ENCODE data around the gene XRCC4. TPM values are rescaled to one million over a fixed set of nuclear protein-coding genes. Genes with fewer than 3 reads are reported as not detected.

Gene XRCC4
- total RNA-seq, 1 experiment from 2014 or later: 24.6 TPM

DNA sequence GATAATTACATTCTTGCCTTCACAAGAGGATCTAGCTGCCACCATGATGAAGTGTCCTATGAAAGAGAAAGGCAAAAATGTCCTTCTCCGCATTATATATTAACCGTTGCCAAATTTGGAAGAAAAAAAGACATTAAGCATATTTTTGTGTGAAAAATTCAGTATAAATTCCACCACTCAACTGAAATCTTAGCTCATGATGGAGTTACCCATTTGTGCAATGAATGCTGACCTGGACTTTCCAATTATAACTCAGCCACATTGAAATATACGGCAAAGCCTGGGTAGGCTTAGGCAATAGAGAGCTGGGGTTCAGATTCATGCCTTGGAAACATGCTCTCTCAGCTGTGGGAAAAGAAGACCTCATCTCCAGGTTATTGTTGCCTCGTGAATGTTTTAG, 322.9 kb downstream of the XRCC4 start (continued):
- TF ChIP-seq, protein P1, sequence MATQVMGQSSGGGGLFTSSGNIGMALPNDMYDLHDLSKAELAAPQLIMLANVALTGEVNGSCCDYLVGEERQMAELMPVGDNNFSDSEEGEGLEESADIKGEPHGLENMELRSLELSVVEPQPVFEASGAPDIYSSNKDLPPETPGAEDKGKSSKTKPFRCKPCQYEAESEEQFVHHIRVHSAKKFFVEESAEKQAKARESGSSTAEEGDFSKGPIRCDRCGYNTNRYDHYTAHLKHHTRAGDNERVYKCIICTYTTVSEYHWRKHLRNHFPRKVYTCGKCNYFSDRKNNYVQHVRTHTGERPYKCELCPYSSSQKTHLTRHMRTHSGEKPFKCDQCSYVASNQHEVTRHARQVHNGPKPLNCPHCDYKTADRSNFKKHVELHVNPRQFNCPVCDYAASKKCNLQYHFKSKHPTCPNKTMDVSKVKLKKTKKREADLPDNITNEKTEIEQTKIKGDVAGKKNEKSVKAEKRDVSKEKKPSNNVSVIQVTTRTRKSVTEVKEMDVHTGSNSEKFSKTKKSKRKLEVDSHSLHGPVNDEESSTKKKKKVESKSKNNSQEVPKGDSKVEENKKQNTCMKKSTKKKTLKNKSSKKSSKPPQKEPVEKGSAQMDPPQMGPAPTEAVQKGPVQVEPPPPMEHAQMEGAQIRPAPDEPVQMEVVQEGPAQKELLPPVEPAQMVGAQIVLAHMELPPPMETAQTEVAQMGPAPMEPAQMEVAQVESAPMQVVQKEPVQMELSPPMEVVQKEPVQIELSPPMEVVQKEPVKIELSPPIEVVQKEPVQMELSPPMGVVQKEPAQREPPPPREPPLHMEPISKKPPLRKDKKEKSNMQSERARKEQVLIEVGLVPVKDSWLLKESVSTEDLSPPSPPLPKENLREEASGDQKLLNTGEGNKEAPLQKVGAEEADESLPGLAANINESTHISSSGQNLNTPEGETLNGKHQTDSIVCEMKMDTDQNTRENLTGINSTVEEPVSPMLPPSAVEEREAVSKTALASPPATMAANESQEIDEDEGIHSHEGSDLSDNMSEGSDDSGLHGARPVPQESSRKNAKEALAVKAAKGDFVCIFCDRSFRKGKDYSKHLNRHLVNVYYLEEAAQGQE (IDR thresholded peaks at IDR 0.05; ENCODE audit: low read depth): no peak
- TF ChIP-seq CBX3 (IDR thresholded peaks at IDR 0.05; ENCODE audit: low read depth): no peak
- no peak for TF ChIP-seq ZNF274 (IDR thresholded peaks at IDR 0.05; ENCODE audit: low read depth, low read length)
- no peak for TF ChIP-seq JUND (IDR thresholded peaks at IDR 0.05)

DNA sequence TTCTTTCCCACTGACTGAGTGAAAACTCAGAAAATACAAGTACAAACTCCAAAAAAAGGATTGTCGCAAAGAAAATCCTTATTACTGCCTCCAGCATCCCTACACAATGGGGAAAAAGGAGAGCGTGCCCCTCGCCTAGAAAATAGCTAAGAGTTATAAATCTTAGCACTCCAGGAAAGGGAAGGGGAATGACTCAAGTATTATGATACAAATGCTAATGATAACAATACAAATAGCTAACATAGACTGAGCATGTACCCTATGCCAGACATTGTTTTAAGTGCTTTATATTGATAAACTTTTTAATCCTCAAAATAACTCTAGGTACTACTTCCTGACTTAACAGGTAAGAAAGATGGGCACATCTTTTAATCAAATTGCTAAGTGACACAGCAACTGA, 323.4 kb downstream of the XRCC4 start:
- no peak for ATAC-seq
- no peak for DNase-seq (ENCODE audit: low read depth, low spot score)

More for the DNA sequence above, 323.4 kb downstream of the XRCC4 start:
- Histone ChIP-seq H3K9me3 (ENCODE audit: control insufficient read depth in 1 of 2, insufficient read depth in 1 of 2, low read depth in 1 of 2, low read length in 2 of 2) (no peaks in the 10 kb centered on the region), H3K4me2 (ENCODE audit: low read length) (no peak overlapping the region), H3K4me3 (replicated peaks in 1 of 2; ENCODE audit: low read depth in 1 of 2, low read length in 2 of 2) (no peak overlapping the region), H3K9ac (ENCODE audit: low read length) (no peak overlapping the region), H4K20me1 (ENCODE audit: insufficient read depth) (no peaks in the 10 kb centered on the region), H3K27ac (ENCODE audit: low read depth, low read length) (no peak overlapping the region), H2AFZ (ENCODE audit: low read depth, low read length, poor library complexity, severe bottlenecking) (no peak overlapping the region), H3K4me1 (ENCODE audit: control insufficient read depth in 1 of 2, insufficient read depth in 2 of 2, low read length in 2 of 2) (no peaks in the 10 kb centered on the region), H3K79me2 (ENCODE audit: insufficient read depth, low read length) (no peaks in the 10 kb centered on the region), H3K27me3 (ENCODE audit: insufficient read depth, low read length) (no peaks in the 10 kb centered on the region), H3K36me3 (ENCODE audit: control insufficient read depth in 1 of 2, insufficient read depth in 2 of 2, low read length in 2 of 2) (no peaks in the 10 kb centered on the region), H3K9me2 (ENCODE audit: insufficient read depth) (no peaks in the 10 kb centered on the region)
- TF ChIP-seq EZH2phosphoT487 (IDR thresholded peaks at IDR 0.05; ENCODE audit: borderline replicate concordance): no peak
- no peak for TF ChIP-seq SP1 (IDR thresholded peaks at IDR 0.05; ENCODE audit: low read depth)
- TF ChIP-seq RAD21 (IDR thresholded peaks at IDR 0.05; ENCODE audit: low read depth): no peak
- TF ChIP-seq FOSL1 (IDR thresholded peaks at IDR 0.05; ENCODE audit: low read depth): no peak
- TF ChIP-seq, protein P2, sequence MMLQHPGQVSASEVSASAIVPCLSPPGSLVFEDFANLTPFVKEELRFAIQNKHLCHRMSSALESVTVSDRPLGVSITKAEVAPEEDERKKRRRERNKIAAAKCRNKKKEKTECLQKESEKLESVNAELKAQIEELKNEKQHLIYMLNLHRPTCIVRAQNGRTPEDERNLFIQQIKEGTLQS (IDR thresholded peaks at IDR 0.05): no peak
- TF ChIP-seq, protein P3, sequence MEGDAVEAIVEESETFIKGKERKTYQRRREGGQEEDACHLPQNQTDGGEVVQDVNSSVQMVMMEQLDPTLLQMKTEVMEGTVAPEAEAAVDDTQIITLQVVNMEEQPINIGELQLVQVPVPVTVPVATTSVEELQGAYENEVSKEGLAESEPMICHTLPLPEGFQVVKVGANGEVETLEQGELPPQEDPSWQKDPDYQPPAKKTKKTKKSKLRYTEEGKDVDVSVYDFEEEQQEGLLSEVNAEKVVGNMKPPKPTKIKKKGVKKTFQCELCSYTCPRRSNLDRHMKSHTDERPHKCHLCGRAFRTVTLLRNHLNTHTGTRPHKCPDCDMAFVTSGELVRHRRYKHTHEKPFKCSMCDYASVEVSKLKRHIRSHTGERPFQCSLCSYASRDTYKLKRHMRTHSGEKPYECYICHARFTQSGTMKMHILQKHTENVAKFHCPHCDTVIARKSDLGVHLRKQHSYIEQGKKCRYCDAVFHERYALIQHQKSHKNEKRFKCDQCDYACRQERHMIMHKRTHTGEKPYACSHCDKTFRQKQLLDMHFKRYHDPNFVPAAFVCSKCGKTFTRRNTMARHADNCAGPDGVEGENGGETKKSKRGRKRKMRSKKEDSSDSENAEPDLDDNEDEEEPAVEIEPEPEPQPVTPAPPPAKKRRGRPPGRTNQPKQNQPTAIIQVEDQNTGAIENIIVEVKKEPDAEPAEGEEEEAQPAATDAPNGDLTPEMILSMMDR (IDR thresholded peaks at IDR 0.05 in 2 of 3, conservative IDR thresholded peaks at IDR 0.05 in 1 of 3; ENCODE audit: borderline replicate concordance in 1 of 3, insufficient read depth in 1 of 3, low read depth in 2 of 3, low read length in 2 of 3): no peak
- TF ChIP-seq POLR2AphosphoS5 (IDR thresholded peaks at IDR 0.05; ENCODE audit: low read depth, low read length): no peak
- TF ChIP-seq, protein P1 (IDR thresholded peaks at IDR 0.05; ENCODE audit: low read depth): no peak
- no peak for TF ChIP-seq POLR2A (IDR thresholded peaks at IDR 0.05; ENCODE audit: borderline replicate concordance, extremely low read depth, insufficient read depth, insufficient read length)
- TF ChIP-seq CEBPB (IDR thresholded peaks at IDR 0.05; ENCODE audit: low read depth): no peak
- no TSS peak for BruUV-seq (replicated peaks)
- intact Hi-C loops (cut with micrococcal nuclease): no loop called here
- ChIA-PET CTCF (interaction anchor here (1.0 kb wide), 1 partner anchor 759 kb away, joined by 3 read pairs; no protein-coding TSS in a partner anchor), RAD21 (ENCODE audit: low non-redundant PET in 1 of 2, low total read pairs in 2 of 2, uncharacterized antibody in 2 of 2, unreplicated experiment in 2 of 2) (no interaction called here), POLR2A (no interaction called here)
